D721Med (cell line): Measurements from ENCODE around the gene KCNAB1.
"Not testable (repeated sequence)": the region's sequence is repeated elsewhere in the genome, so short reads cannot be mapped to it uniquely, and the experiment has no call there.

Experiments
- DNase-seq: peaks from one replicate; pipeline ENCODE4 v3.0.0; 2011; ENCODE audit warnings: low spot score; ENCODE audit not compliant: insufficient read length
- FAIRE-seq: peaks from 2 replicates; lab custom pipeline; 2011; peaks lifted over from hg19 to GRCh38; lab: Jason Lieb, UNC
- TF ChIP-seq, protein P1 (sequence below): IDR thresholded peaks from 2 replicates; pipeline ENCODE4 v1.5.1; 2012; ENCODE audit warnings: mild to moderate bottlenecking, control low read depth; ENCODE audit not compliant: insufficient read depth; ENCODE audit errors: missing control alignments

The KCNAB1 gene

DNA sequence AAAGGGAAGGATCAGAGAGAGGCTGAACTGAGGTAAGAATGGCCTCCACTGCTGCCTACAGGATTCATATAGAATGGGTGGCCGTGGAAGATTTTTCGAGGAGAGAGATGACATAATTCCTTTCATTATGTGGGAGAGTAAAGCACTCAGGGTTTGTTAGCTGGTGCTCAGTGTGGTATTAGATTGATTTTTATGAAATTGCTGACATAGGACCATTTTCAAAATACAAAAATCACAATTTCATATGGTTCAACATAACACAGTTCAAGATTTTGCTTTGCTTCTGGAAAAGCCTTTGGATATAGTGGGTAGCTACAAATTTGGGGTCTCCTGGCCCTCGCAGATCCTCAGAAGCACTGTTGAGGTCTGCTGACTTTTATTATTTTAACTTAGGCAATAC is 95.4 kb downstream of the KCNAB1 start:
- TF ChIP-seq, protein P1, sequence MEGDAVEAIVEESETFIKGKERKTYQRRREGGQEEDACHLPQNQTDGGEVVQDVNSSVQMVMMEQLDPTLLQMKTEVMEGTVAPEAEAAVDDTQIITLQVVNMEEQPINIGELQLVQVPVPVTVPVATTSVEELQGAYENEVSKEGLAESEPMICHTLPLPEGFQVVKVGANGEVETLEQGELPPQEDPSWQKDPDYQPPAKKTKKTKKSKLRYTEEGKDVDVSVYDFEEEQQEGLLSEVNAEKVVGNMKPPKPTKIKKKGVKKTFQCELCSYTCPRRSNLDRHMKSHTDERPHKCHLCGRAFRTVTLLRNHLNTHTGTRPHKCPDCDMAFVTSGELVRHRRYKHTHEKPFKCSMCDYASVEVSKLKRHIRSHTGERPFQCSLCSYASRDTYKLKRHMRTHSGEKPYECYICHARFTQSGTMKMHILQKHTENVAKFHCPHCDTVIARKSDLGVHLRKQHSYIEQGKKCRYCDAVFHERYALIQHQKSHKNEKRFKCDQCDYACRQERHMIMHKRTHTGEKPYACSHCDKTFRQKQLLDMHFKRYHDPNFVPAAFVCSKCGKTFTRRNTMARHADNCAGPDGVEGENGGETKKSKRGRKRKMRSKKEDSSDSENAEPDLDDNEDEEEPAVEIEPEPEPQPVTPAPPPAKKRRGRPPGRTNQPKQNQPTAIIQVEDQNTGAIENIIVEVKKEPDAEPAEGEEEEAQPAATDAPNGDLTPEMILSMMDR = no peak
- DNase-seq (no peak), FAIRE-seq (no peak)

DNA sequence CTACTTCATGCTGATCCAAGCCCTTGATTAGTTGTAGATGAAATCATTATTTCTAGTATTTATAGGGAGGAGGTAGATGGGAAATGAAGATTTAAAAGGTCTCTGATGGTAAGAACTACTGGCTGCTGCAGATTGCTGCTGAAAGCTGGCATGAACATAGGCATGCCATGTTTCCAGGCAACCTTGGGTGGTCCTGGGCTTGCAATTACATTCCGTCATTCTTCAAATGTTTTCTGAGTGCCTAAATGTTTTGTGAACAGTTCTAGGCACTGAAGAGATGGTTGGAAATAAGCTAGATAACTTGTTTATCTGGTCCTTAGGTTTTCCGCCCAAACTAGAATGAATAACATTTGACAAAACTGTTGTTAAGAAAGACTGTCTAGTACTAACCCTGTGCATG is 95.8 kb downstream of the KCNAB1 start:
- FAIRE-seq = no peak
- TF ChIP-seq, protein P1 = no peak
- DNase-seq = no peak

DNA sequence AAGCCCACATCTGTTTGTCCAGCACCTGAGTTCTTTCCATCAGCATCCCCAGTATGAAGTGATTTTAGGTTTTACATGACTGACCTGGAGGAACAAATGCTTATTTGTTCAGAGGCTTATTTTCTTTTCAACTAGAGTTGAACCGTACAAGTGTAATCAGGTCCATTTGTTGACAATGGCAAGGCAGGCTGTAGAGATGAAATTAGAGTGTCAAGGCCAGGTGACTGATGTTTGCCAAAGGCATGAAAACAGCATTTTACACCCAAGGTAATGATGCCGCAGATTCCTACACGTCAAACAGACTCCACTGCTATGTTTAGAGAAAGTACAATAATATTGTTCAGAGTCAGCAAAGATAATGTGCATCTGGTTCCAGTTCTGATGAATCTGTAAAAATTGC is 96.5 kb downstream of the KCNAB1 start:
- FAIRE-seq = no peak
- TF ChIP-seq, protein P1 = no peak
- no peak for DNase-seq

DNA sequence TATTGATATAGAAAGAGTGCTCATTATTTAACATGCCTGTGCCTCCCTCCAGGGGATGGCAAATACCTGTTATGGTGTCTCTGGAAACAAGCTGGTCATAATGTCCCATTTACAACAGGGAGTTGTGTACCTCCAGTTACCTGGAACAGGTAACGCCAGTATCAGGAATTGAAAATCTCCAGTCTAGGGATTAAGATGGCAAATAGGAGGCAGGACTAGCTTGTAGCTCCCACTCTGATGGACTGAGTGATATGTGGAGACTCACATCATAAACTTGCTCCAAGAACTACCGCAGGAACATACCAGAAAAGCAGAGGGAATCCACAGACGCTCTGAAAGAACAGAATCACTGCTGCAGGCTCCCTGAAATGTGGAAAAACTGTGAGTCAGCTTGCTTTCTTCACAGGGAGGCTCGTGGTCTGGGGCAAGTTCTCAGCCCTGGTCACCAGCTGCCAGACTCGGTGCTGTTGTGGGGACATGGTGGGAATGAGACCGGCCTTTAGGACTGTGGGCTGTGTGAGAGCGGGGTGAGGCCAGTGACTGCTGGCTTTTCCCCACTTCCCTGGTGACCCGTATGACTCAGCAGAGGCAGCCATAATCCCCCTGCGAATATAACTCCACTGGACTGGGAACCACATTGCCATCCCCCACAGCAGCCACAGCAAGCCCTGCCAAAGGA is 97.4 kb downstream of the KCNAB1 start:
- FAIRE-seq = no peak
- no peak for DNase-seq
- TF ChIP-seq, protein P1 = no peak

DNA sequence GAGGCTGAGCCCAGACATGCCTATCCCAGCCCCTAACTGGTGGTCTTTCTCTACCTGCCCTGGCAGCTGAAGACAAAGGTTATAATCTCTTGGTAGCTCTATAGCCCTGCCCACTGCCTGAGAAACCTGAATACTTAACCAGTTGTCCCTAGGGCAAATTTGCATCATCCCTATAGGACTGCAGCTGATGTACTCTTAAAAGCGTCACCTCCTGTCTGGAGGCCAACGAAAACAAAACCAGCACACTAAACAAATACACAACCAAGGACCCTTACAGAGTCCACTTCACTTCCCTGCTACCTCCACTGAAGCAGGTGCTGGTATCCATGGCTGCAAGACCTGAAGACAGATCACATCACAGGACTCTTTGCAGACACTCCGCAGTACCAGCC is 98.0 kb downstream of the KCNAB1 start:
- TF ChIP-seq, protein P1 = no peak
- no peak for FAIRE-seq
- no peak for DNase-seq

DNA sequence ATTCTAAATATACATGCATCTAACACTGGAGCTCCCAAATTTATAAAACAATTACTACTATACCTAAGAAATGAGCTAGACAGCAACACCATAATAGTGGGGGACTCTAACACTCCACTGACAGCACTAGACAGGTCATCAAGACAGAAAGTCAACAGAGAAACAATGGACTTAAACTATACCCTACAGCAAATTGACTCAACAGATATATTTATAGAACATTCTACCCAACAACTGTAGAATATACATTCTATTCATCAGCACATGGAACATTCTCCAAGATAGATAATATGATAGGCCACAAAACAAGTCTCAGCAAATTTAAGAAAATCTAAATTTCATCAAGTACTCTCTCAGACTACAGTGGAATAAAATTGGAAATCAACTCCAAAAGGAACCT is 102.0 kb downstream of the KCNAB1 start:
- FAIRE-seq, DNase-seq: not testable (repeated sequence)

DNA sequence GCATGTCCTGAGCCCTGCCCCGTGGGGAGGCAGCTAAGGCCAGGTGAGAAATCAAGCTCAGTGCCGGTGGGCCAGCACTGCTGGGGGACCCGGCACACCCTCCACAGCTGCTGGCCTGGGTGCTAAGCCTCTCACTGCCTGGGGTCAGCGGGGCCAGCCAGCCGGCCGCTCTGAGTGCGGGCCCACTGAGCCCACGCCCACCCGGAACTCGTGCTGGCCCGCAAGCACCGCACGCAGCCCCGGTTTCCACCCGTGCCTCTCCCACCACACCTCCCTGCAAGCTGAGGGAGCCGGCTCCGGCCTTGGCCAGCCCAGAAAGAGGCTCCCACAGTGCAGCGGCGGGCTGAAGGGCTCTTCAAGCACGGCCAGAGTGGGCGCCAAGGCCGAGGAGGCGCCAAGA is 103.7 kb downstream of the KCNAB1 start:
- DNase-seq, FAIRE-seq: not testable (repeated sequence)

DNA sequence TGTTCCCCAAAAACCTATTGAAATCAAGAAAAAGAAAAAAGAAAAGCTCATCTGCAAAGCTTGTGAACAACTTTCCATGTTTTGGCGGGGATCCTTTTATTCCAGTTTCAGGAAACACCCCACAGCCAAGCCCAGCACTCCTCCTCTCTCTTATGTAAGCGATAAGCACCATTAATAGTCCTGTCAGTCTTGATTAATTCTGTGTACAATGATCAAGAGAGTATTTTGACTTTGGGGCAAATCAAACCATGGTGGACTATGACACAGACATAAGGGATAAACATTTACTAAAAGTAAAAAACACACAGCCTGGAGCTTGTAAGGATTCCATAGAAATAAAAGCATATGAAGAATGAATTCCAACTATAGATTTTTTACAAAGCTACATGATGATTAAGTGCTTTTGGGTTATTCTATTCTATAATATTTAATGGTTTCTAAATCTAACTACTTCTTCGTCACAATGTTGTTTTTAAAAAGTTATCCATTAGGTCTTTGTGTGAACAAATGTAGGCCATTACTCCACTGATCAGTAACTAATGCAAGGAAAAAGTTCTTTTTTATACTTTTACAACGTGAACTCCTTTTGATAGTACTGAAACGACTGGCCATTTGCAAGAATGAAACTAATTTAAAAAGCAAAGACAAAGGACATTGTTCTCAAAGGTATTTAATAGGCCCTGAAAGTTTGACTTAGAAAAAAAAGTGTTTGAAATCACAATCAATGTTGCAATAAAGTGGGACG is 106.5 kb downstream of the KCNAB1 start:
- TF ChIP-seq, protein P1 = no peak
- no peak for FAIRE-seq
- no peak for DNase-seq
